ENCODE data around the gene RGS21. TPM values are rescaled to one million over a fixed set of nuclear protein-coding genes. Genes with fewer than 3 reads are reported as not detected.

RGS21 gene
- total and polyA plus RNA-seq, 10 of the 15 experiments (the other 5 are each of a cell fraction or from before 2014, with no cell fraction given) = not detected

- ChIA-PET RAD21 (ENCODE audit: unreplicated experiment) (no interaction called here), CTCF (no interaction called here), SMC1A (ENCODE audit: uncharacterized antibody, unreplicated experiment) (interaction anchor here (0.7 kb wide), 1 partner anchor 9 kb away, joined by 3 read pairs; no protein-coding TSS in a partner anchor), POLR2A (no interaction called here)
- FAIRE-seq (no peak), DNase-seq (ENCODE audit: low read depth, low spot score) (no peak), ATAC-seq (no peak)
- H4K20me1 ChIP-seq (ENCODE audit: control insufficient read depth, insufficient read depth) = no peaks in the 10 kb centered on the region
- no TSS peak for BruUV-seq (replicated peaks)
- H3K36me3 ChIP-seq (ENCODE audit: control insufficient read depth in 2 of 2, insufficient read depth in 2 of 2, low read length in 1 of 2) = no peaks in the 10 kb centered on the region
- intact Hi-C loops (cut with micrococcal nuclease; ENCODE audit: unreplicated experiment) = no loop called here
- no peak overlapping the region for H3K9ac ChIP-seq (ENCODE audit: control insufficient read depth, insufficient read depth, low read length)
- no peak overlapping the region for H3K27ac ChIP-seq (ENCODE audit: control insufficient read depth, insufficient read depth)
- in situ Hi-C loops (cut with MboI) = no loop called here
- H3K27me3 ChIP-seq (replicated peaks in 1 of 2; ENCODE audit: control insufficient read depth in 2 of 2, insufficient read depth in 2 of 2, low read length in 1 of 2) = no peaks in the 10 kb centered on the region
- H2AFZ ChIP-seq (ENCODE audit: control insufficient read depth, low read depth, low read length) = no peak overlapping the region
- no peaks in the 10 kb centered on the region for H3K4me1 ChIP-seq (ENCODE audit: control insufficient read depth, insufficient read depth, low read length)
- H3K79me2 ChIP-seq (ENCODE audit: control insufficient read depth, insufficient read depth, low read length) = no peaks in the 10 kb centered on the region
- H3K9me3 ChIP-seq (replicated peaks; ENCODE audit: control insufficient read depth, insufficient read depth, low read length) = no peaks in the 10 kb centered on the region
- 1% methylated on average over 4 of the region's 4 CpGs for WGBS (ENCODE audit: insufficient coverage, insufficient replicate concordance, low lambda C conversion rate, missing lambda C conversion rate)
- no peak overlapping the region for H3K4me3 ChIP-seq
- H3K4me2 ChIP-seq (ENCODE audit: control insufficient read depth, insufficient read depth) = no peak overlapping the region
- TF ChIP-seq ZNF274 (IDR thresholded peaks at IDR 0.05; ENCODE audit: insufficient read depth, insufficient read length) (no peak), POU2F2 (IDR thresholded peaks at IDR 0.05; ENCODE audit: borderline replicate concordance, low read depth, low read length) (no peak), BRCA1 (IDR thresholded peaks at IDR 0.05; ENCODE audit: low read depth, low read length) (no peak), DPF2 (IDR thresholded peaks at IDR 0.05) (no peak), RB1 (IDR thresholded peaks at IDR 0.05; ENCODE audit: borderline replicate concordance) (no peak), BCL11A (IDR thresholded peaks at IDR 0.05; ENCODE audit: low read depth, low read length) (no peak), RUNX3 (IDR thresholded peaks at IDR 0.05; ENCODE audit: low read length) (no peak), HSF1 (IDR thresholded peaks at IDR 0.05; ENCODE audit: low read depth, low read length) (no peak), HDGF (IDR thresholded peaks at IDR 0.05) (no peak), GATAD2B (conservative IDR thresholded peaks at IDR 0.05; ENCODE audit: low read depth) (no peak), EGR1 (IDR thresholded peaks at IDR 0.05; ENCODE audit: borderline replicate concordance in 1 of 2, low read depth in 2 of 2, low read length in 2 of 2) (no peak), KAT2A (conservative IDR thresholded peaks at IDR 0.05; ENCODE audit: control insufficient read depth, low read depth, low read length) (no peak), BCLAF1 (IDR thresholded peaks at IDR 0.05) (no peak), IRF4 (IDR thresholded peaks at IDR 0.05; ENCODE audit: low read depth, low read length) (no peak)
- TF ChIP-seq, protein P1, sequence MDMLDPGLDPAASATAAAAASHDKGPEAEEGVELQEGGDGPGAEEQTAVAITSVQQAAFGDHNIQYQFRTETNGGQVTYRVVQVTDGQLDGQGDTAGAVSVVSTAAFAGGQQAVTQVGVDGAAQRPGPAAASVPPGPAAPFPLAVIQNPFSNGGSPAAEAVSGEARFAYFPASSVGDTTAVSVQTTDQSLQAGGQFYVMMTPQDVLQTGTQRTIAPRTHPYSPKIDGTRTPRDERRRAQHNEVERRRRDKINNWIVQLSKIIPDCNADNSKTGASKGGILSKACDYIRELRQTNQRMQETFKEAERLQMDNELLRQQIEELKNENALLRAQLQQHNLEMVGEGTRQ (IDR thresholded peaks at IDR 0.05; ENCODE audit: borderline replicate concordance, low read depth, low read length) = no peak
- TF ChIP-seq, protein P2, sequence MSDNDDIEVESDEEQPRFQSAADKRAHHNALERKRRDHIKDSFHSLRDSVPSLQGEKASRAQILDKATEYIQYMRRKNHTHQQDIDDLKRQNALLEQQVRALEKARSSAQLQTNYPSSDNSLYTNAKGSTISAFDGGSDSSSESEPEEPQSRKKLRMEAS (IDR thresholded peaks at IDR 0.05; ENCODE audit: low read depth, low read length) = no peak
- TF ChIP-seq, protein P3, sequence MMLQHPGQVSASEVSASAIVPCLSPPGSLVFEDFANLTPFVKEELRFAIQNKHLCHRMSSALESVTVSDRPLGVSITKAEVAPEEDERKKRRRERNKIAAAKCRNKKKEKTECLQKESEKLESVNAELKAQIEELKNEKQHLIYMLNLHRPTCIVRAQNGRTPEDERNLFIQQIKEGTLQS (IDR thresholded peaks at IDR 0.05; ENCODE audit: borderline replicate concordance, extremely low read depth, low read depth, low read length) = no peak
These were observed 82.4 kb downstream of the RGS21 start for GRCh38 chr1:192399161-192399560.

Data from GM12878 (cell line).